HG03097 (cell line): ENCODE results near the gene ATP7B.
A peak's percentile ranks its signal among the peaks of the same experiment; 100 is the strongest.
"Not testable (repeated sequence)": the region's sequence is repeated elsewhere in the genome, so short reads cannot be mapped to it uniquely, and the experiment has no call there.

Source experiments
- ATAC-seq: cut with Tn5 transposase; IDR thresholded peaks from one replicate; pipeline ENCODE4 v1.9.1; 2021; ENCODE audit not compliant: unreplicated experiment, low FRiP score

Gene ATP7B

GRCh38 chr13:52010890-52011631 is at the start of gene ATP7B:
Gene ATP7B (minus strand): TSS chr13:52011450. CDS start chr13:52011337, 113 bp downstream.
- no peak for ATAC-seq

GRCh38 chr13:52053460-52053859 is 42.2 kb upstream of the ATP7B start:
- no peak for ATAC-seq

GRCh38 chr13:52051400-52051799 is 40.1 kb upstream of the ATP7B start:
- no peak for ATAC-seq

GRCh38 chr13:52048516-52048915 is 37.3 kb upstream of the ATP7B start:
- ATAC-seq, result no peak

- ATAC-seq, result no peak
These were observed 36.2 kb upstream of the ATP7B start for GRCh38 chr13:52047463-52047862.

GRCh38 chr13:52043675-52044074 is 32.4 kb upstream of the ATP7B start:
- no peak for ATAC-seq

GRCh38 chr13:52036037-52036436 is 24.8 kb upstream of the ATP7B start:
- no peak for ATAC-seq

- no peak for ATAC-seq
These were observed 23.5 kb upstream of the ATP7B start for GRCh38 chr13:52034616-52035226.

GRCh38 chr13:52033039-52033438 is 21.8 kb upstream of the ATP7B start:
- ATAC-seq, result no peak

- not testable (repeated sequence) for ATAC-seq
These were observed 19.2 kb upstream of the ATP7B start for GRCh38 chr13:52030401-52030800.

GRCh38 chr13:52029569-52029968 is 18.3 kb upstream of the ATP7B start:
- no peak for ATAC-seq

- ATAC-seq, result no peak
These were observed 16.6 kb upstream of the ATP7B start for GRCh38 chr13:52027832-52028231.

- ATAC-seq, result no peak
These were observed 15.0 kb upstream of the ATP7B start for GRCh38 chr13:52026246-52026626.

GRCh38 chr13:52025475-52026245 is 14.4 kb upstream of the ATP7B start:
- no peak for ATAC-seq

GRCh38 chr13:52024481-52024880 is 13.2 kb upstream of the ATP7B start, which contains the start of gene UTP14C:
Gene UTP14C (plus strand): TSS chr13:52024691. CDS start chr13:52028805, 4,114 bp downstream.
- ATAC-seq, result no peak

- no peak for ATAC-seq
These were observed 11.1 kb upstream of the ATP7B start for GRCh38 chr13:52022356-52022755.

- ATAC-seq, result no peak
These were observed 8.9 kb upstream of the ATP7B start for GRCh38 chr13:52020191-52020590.

GRCh38 chr13:52016296-52016695 is 5.0 kb upstream of the ATP7B start:
- ATAC-seq, result no peak

- no peak for ATAC-seq
These were observed 1.2 kb upstream of the ATP7B start for GRCh38 chr13:52012512-52012836.

GRCh38 chr13:52011632-52012511 is 622 bp upstream of the ATP7B start, which contains the start of gene ALG11:
Gene ALG11 (plus strand): TSS chr13:52012398. CDS start chr13:52012419, 21 bp downstream.
- peak; percentile 100 for ATAC-seq
